OCI-LY1 (cell line): ENCODE data around the gene C18orf63.
"Not testable (repeated sequence)": the region's sequence is repeated elsewhere in the genome, so short reads cannot be mapped to it uniquely, and the experiment has no call there.

Experiments used
- H2AFZ ChIP-seq: fragments of 200-600 bp; sonication (generic), shearing (Covaris generic); 2 replicates; pipeline ENCODE4 v1.6.0; 2014; ENCODE audit warnings: antibody characterized with exemption, mild to moderate bottlenecking, low read length
- H3F3A ChIP-seq: fragments of 200-600 bp; sonication (generic), shearing (Covaris generic); 2 replicates; pipeline ENCODE4 v1.6.0; 2014; ENCODE audit warnings: mild to moderate bottlenecking, antibody characterized with exemption, low read length, moderate library complexity; ENCODE audit not compliant: insufficient read depth
- H3K27ac ChIP-seq: fragments of 200-600 bp; sonication (generic); 2 replicates; pipeline ENCODE4 v1.5.1; 2014; ENCODE audit warnings: low read length, mixed run types, mild to moderate bottlenecking, low read depth; ENCODE audit not compliant: poor library complexity, severe bottlenecking
- H3K27me3 ChIP-seq: fragments of 200-600 bp; sonication (generic); 2 replicates; pipeline ENCODE4 v1.6.0; 2014; ENCODE audit warnings: antibody characterized with exemption, mild to moderate bottlenecking, low read length, moderate library complexity; ENCODE audit not compliant: insufficient read depth
- H3K36me3 ChIP-seq: fragments of 200-600 bp; sonication (generic); 2 replicates; pipeline ENCODE4 v1.6.1; 2014; ENCODE audit warnings: mild to moderate bottlenecking, antibody characterized with exemption, low read length, moderate library complexity, mixed read lengths; ENCODE audit not compliant: insufficient read depth
- H3K4me1 ChIP-seq: fragments of 200-600 bp; sonication (generic); 2 replicates; pipeline ENCODE4 v1.5.1; 2014; ENCODE audit warnings: mild to moderate bottlenecking, low read length, moderate library complexity; ENCODE audit not compliant: insufficient read depth, severe bottlenecking
- H3K4me2 ChIP-seq: fragments of 200-600 bp; sonication (generic), shearing (Covaris generic); 2 replicates; pipeline ENCODE4 v1.6.1; 2014; ENCODE audit warnings: low read length
- H3K4me3 ChIP-seq: fragments of 200-600 bp; sonication (generic); 2 replicates; pipeline ENCODE4 v1.5.1; 2014; ENCODE audit warnings: low read length, low read depth, mild to moderate bottlenecking, mixed read lengths; ENCODE audit not compliant: poor library complexity, severe bottlenecking
- H3K79me2 ChIP-seq: fragments of 200-600 bp; shearing (Covaris generic); 2 replicates; pipeline ENCODE4 v1.6.1; 2016; ENCODE audit warnings: mixed run types, low read length, mixed read lengths; ENCODE audit not compliant: insufficient read depth
- H3K9ac ChIP-seq: fragments of 200-600 bp; sonication (generic), shearing (Covaris generic); 2 replicates; pipeline ENCODE4 v1.6.1; 2014; ENCODE audit warnings: mild to moderate bottlenecking, low read length, mixed read lengths
- H3K9me2 ChIP-seq: fragments of 200-600 bp; sonication (generic), shearing (Covaris generic); 2 replicates; pipeline ENCODE4 v1.6.1; 2014; ENCODE audit warnings: low read depth, mild to moderate bottlenecking, low read length, mixed read lengths
- H3K9me3 ChIP-seq: fragments of 200-600 bp; shearing (Covaris generic); 2 replicates; pipeline ENCODE4 v1.6.1; 2014; ENCODE audit warnings: low read length, mixed read lengths
- H4K20me1 ChIP-seq: fragments of 200-600 bp; sonication (generic), shearing (Covaris generic); 2 replicates; pipeline ENCODE4 v1.6.0; 2016; ENCODE audit warnings: mild to moderate bottlenecking, low read length; ENCODE audit not compliant: insufficient read depth
- CTCF ChIP-seq: fragments of 200-600 bp; sonication (generic), shearing (Covaris generic); IDR thresholded peaks from 2 replicates; pipeline ENCODE4 v1.5.1; 2017; ENCODE audit warnings: mild to moderate bottlenecking, antibody characterized with exemption, low read length, moderate library complexity, mixed read lengths
- EZH2 ChIP-seq: fragments of 200-600 bp; sonication (generic), shearing (Covaris generic); IDR thresholded peaks from 2 replicates; pipeline ENCODE4 v1.8.0; 2017; ENCODE audit warnings: borderline replicate concordance, mixed run types, mild to moderate bottlenecking, antibody characterized with exemption, low read length, moderate library complexity, mixed read lengths

C18orf63 gene

GRCh38 chr18:74283646-74284045, 32.0 kb upstream of the C18orf63 start:
- Histone ChIP-seq H3F3A (0 out of 2 replicates have a peak, but pooled peaks cover 9% of the 10 kb centered on the region), H3K9me3 (no peaks in the 10 kb centered on the region), H3K4me2 (peak overlapping the region; percentile 41), H4K20me1 (no peaks in the 10 kb centered on the region), H3K9me2 (no peaks in the 10 kb centered on the region), H3K36me3 (0 out of 2 replicates have a peak, but pooled peaks cover under 1% of the 10 kb centered on the region), H2AFZ (no peak overlapping the region), H3K4me3 (peak overlapping the region; percentile 14), H3K4me1 (peaks cover 78% of the 10 kb centered on the region), H3K27me3 (no peaks in the 10 kb centered on the region), H3K27ac (peak overlapping the region; percentile 95), H3K9ac (peak overlapping the region; percentile 36), H3K79me2 (peaks cover 33% of the 10 kb centered on the region)
- no peak for TF ChIP-seq EZH2
- TF ChIP-seq CTCF = no peak

- Histone ChIP-seq H3K36me3 (no peaks in the 10 kb centered on the region), H2AFZ (no peak overlapping the region), H3K79me2 (peaks cover 39% of the 10 kb centered on the region), H3K27ac (peak overlapping the region; percentile 95), H3K9me2 (no peaks in the 10 kb centered on the region), H3K9ac (peak overlapping the region; percentile 37), H3K4me3 (no peak overlapping the region), H3F3A (0 out of 2 replicates have a peak, but pooled peaks cover 9% of the 10 kb centered on the region), H3K4me1 (peaks cover 85% of the 10 kb centered on the region), H4K20me1 (no peaks in the 10 kb centered on the region), H3K4me2 (peak overlapping the region; percentile 52), H3K9me3 (no peaks in the 10 kb centered on the region), H3K27me3 (no peaks in the 10 kb centered on the region)
- TF ChIP-seq EZH2 = no peak
- TF ChIP-seq CTCF = no peak
Observed at GRCh38 chr18:74284191-74284979, 31.3 kb upstream of the C18orf63 start.

GRCh38 chr18:74284980-74285355, 30.7 kb upstream of the C18orf63 start:
- Histone ChIP-seq H3K79me2 (peaks cover 37% of the 10 kb centered on the region), H2AFZ (no peak overlapping the region), H3K9me3 (no peaks in the 10 kb centered on the region), H3F3A (0 out of 2 replicates have a peak, but pooled peaks cover 9% of the 10 kb centered on the region), H3K36me3 (no peaks in the 10 kb centered on the region; the same call in 1 of the 2 replicates), H3K4me2 (peak overlapping the region; percentile 52), H3K27ac (peak overlapping the region; percentile 95), H4K20me1 (no peaks in the 10 kb centered on the region), H3K9me2 (no peaks in the 10 kb centered on the region), H3K4me1 (peaks cover 90% of the 10 kb centered on the region), H3K27me3 (no peaks in the 10 kb centered on the region), H3K4me3 (no peak overlapping the region), H3K9ac (peak overlapping the region; percentile 37)
- TF ChIP-seq CTCF = no peak
- no peak for TF ChIP-seq EZH2

GRCh38 chr18:74285583-74285982, 30.1 kb upstream of the C18orf63 start:
- H3K4me3 ChIP-seq, H3K4me2 ChIP-seq, H3K9me2 ChIP-seq, H2AFZ ChIP-seq, H3F3A ChIP-seq, H3K9ac ChIP-seq, H3K36me3 ChIP-seq, H3K27me3 ChIP-seq, H3K9me3 ChIP-seq, H4K20me1 ChIP-seq: not testable (repeated sequence)
- H3K27ac ChIP-seq = peak overlapping the region; percentile 95
- peaks cover 92% of the 10 kb centered on the region for H3K4me1 ChIP-seq
- H3K79me2 ChIP-seq = peaks cover 35% of the 10 kb centered on the region
